Caki2 (cell line): ENCODE results near the gene SLC5A12. TPM values are rescaled to one million over a fixed set of nuclear protein-coding genes. Genes with fewer than 3 reads are reported as not detected.

Source experiments
- DNase-seq: peaks from one replicate; pipeline ENCODE4 v3.0.0-alpha.2; 2015; ENCODE audit warnings: low read depth
- in situ Hi-C: cut with HindIII; loops from 2 replicates; pipeline ENCODE4 v1.10.0; 2016; ENCODE audit warnings: low sequenced_read_pairs, low pct_unique_long_range_greater_than_20kb, mixed read lengths
- total RNA-seq: library from RNA; depleted of rRNA; stranded (reverse); fragments of >200 nt; shearing (Covaris generic); gene quantifications from 2 replicates; pipeline ENCODE4 v1.2.3, GENCODE V29; 2014; ENCODE audit warnings: low replicate concordance

The SLC5A12 gene
- total RNA-seq, 1 experiment from 2014 or later, result not detected

GRCh38 chr11:26729284-26729683, 7.4 kb upstream of the SLC5A12 start:
- no peak for DNase-seq
- in situ Hi-C loops, result no loop called here

GRCh38 chr11:26726960-26727359, 5.1 kb upstream of the SLC5A12 start:
- in situ Hi-C loops, result no loop called here

GRCh38 chr11:26719998-26720397, 1.9 kb downstream of the SLC5A12 start:
- no peak for DNase-seq
- in situ Hi-C loops, result no loop called here

More at GRCh38 chr11:26726960-26727359, 5.1 kb upstream of the SLC5A12 start:
- DNase-seq, result no peak

- in situ Hi-C loops, result no loop called here
- no peak for DNase-seq
Observed at GRCh38 chr11:26719289-26719973, 2.4 kb downstream of the SLC5A12 start.

- in situ Hi-C loops, result no loop called here
- DNase-seq, result no peak
Observed at GRCh38 chr11:26717771-26718170, 4.1 kb downstream of the SLC5A12 start.

GRCh38 chr11:26715133-26715532, 6.7 kb downstream of the SLC5A12 start:
- no peak for DNase-seq
- in situ Hi-C loops, result no loop called here

GRCh38 chr11:26712497-26712896, 9.4 kb downstream of the SLC5A12 start:
- in situ Hi-C loops, result no loop called here
- no peak for DNase-seq

- DNase-seq, result no peak
- in situ Hi-C loops, result no loop called here
Observed at GRCh38 chr11:26710489-26710888, 11.4 kb downstream of the SLC5A12 start.

- no peak for DNase-seq
- in situ Hi-C loops, result no loop called here
Observed at GRCh38 chr11:26708736-26709456, 13.0 kb downstream of the SLC5A12 start.

- in situ Hi-C loops, result no loop called here
- no peak for DNase-seq
Observed at GRCh38 chr11:26706181-26706580, 15.7 kb downstream of the SLC5A12 start.

GRCh38 chr11:26704249-26704648, 17.6 kb downstream of the SLC5A12 start:
- DNase-seq, result no peak
- in situ Hi-C loops, result no loop called here

- in situ Hi-C loops, result no loop called here
- no peak for DNase-seq
Observed at GRCh38 chr11:26703411-26704191, 18.3 kb downstream of the SLC5A12 start.

- in situ Hi-C loops, result no loop called here
- DNase-seq, result no peak
Observed at GRCh38 chr11:26702406-26702805, 19.5 kb downstream of the SLC5A12 start.

GRCh38 chr11:26700574-26701235, 21.2 kb downstream of the SLC5A12 start:
- no peak for DNase-seq
- in situ Hi-C loops, result no loop called here

- in situ Hi-C loops, result no loop called here
- no peak for DNase-seq
Observed at GRCh38 chr11:26698224-26698623, 23.6 kb downstream of the SLC5A12 start.

- in situ Hi-C loops, result no loop called here
Observed at GRCh38 chr11:26696330-26696729, 25.5 kb downstream of the SLC5A12 start.

GRCh38 chr11:26688701-26689100, 33.2 kb downstream of the SLC5A12 start:
- no peak for DNase-seq
- in situ Hi-C loops, result no loop called here

More at GRCh38 chr11:26696330-26696729, 25.5 kb downstream of the SLC5A12 start:
- no peak for DNase-seq

- in situ Hi-C loops, result no loop called here
- no peak for DNase-seq
Observed at GRCh38 chr11:26687351-26687750, 34.5 kb downstream of the SLC5A12 start.

- in situ Hi-C loops, result no loop called here
- no peak for DNase-seq
Observed at GRCh38 chr11:26677566-26677965, 44.3 kb downstream of the SLC5A12 start.
